Measurements from ENCODE around the gene ATP6V1C2.

GRCh38 chr2:10826625-10827024, 105.2 kb downstream of the ATP6V1C2 start:
- TF ChIP-seq POLR2A (IDR thresholded peaks at IDR 0.05; ENCODE audit: low read length) (no peak), EP300 (IDR thresholded peaks at IDR 0.05) (no peak), RARB (CRISPR knock-in tag; IDR thresholded peaks at IDR 0.05) (no peak), REST (IDR thresholded peaks at IDR 0.05) (no peak), CTCF (IDR thresholded peaks at IDR 0.05) (no peak), CHD2 (IDR thresholded peaks at IDR 0.05; ENCODE audit: low read length, partially characterized antibody) (no peak), KDM1A (IDR thresholded peaks at IDR 0.05; ENCODE audit: low read depth) (no peak), CBX8 (IDR thresholded peaks at IDR 0.05) (no peak)
